Measurements from ENCODE around the gene PRICKLE4.

The PRICKLE4 gene, protein sequence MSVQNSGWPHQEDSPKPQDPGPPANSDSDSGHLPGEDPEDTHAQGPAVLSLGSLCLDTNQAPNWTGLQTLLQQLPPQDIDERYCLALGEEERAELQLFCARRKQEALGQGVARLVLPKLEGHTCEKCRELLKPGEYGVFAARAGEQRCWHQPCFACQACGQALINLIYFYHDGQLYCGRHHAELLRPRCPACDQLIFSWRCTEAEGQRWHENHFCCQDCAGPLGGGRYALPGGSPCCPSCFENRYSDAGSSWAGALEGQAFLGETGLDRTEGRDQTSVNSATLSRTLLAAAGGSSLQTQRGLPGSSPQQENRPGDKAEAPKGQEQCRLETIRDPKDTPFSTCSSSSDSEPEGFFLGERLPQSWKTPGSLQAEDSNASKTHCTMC

GRCh38 chr6:41780551-41781365, at the start of gene PRICKLE4:
TSS of gene PRICKLE4 (plus strand) at chr6:41780782. CDS start at chr6:41783474, 2,692 bp downstream.
- H3K4me3 ChIP-seq (ENCODE audit: low read depth, low read length) = peak within 1 kb of the TSS; percentile 69
- peak; percentile 33 for DNase-seq (ENCODE audit: low read depth)
- TF ChIP-seq, protein P1, sequence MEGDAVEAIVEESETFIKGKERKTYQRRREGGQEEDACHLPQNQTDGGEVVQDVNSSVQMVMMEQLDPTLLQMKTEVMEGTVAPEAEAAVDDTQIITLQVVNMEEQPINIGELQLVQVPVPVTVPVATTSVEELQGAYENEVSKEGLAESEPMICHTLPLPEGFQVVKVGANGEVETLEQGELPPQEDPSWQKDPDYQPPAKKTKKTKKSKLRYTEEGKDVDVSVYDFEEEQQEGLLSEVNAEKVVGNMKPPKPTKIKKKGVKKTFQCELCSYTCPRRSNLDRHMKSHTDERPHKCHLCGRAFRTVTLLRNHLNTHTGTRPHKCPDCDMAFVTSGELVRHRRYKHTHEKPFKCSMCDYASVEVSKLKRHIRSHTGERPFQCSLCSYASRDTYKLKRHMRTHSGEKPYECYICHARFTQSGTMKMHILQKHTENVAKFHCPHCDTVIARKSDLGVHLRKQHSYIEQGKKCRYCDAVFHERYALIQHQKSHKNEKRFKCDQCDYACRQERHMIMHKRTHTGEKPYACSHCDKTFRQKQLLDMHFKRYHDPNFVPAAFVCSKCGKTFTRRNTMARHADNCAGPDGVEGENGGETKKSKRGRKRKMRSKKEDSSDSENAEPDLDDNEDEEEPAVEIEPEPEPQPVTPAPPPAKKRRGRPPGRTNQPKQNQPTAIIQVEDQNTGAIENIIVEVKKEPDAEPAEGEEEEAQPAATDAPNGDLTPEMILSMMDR (IDR thresholded peaks at IDR 0.05; ENCODE audit: low read depth, low read length) = no peak
- TF ChIP-seq MAX (IDR thresholded peaks at IDR 0.05; ENCODE audit: low read depth, low read length) = no peak
- TF ChIP-seq POLR2A (IDR thresholded peaks at IDR 0.05; ENCODE audit: extremely low read depth, insufficient read length) = no peak
- TF ChIP-seq MYC (IDR thresholded peaks at IDR 0.05; ENCODE audit: low read depth, low read length) = no peak

GRCh38 chr6:41731561-41732086, 49.0 kb upstream of the PRICKLE4 start:
- DNase-seq (ENCODE audit: low read depth) = no peak
- TF ChIP-seq, protein P1 (IDR thresholded peaks at IDR 0.05; ENCODE audit: low read depth, low read length) = no peak
- TF ChIP-seq MAX (IDR thresholded peaks at IDR 0.05; ENCODE audit: low read depth, low read length) (no peak), POLR2A (IDR thresholded peaks at IDR 0.05; ENCODE audit: extremely low read depth, insufficient read length) (no peak), MYC (IDR thresholded peaks at IDR 0.05; ENCODE audit: low read depth, low read length) (no peak)
- H3K4me3 ChIP-seq (ENCODE audit: low read depth, low read length) = no peak overlapping the region

- TF ChIP-seq POLR2A (IDR thresholded peaks at IDR 0.05; ENCODE audit: extremely low read depth, insufficient read length) = no peak
- TF ChIP-seq, protein P1 (IDR thresholded peaks at IDR 0.05; ENCODE audit: low read depth, low read length) = no peak
- H3K4me3 ChIP-seq (ENCODE audit: low read depth, low read length) = no peak overlapping the region
- no peak for DNase-seq (ENCODE audit: low read depth)
These were observed 48.4 kb upstream of the PRICKLE4 start for GRCh38 chr6:41732149-41732548.

DNA sequence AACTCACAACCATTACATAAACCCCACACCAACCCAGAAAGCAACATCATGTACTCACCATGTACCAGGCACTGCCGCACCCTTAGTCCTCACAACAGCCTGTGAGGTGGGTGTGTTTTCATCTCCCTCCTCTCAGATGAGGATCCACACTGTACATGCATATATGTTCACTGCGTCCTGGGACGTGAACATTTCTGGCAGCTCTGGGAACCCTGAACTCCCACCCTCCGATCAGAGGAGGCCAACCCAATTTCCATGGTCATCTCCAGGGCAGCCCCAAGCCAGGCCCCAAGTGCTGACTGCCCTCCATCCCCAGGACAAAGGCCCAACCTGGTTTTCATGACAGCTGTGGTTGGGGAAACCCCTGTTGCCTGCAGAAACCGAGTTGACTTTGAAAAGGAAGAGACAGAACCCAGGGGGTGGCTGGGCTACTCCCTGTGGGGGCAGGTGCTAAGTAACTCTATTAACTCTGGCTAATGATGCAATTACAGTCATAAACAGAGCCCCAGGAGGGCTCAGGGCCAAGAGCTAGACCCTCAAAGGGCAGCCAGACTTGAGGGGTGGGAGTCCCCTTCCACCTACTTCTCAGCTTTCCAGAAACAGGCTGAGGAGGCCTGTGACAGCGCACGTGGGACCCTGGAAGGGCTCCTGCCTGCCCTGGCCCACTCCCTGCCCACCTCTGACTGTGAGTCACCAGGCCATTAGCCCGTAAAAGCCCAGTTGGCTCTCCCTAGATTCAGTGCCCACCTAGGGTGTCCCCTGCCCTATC, 47.8 kb upstream of the PRICKLE4 start:
- peak; percentile 71 for DNase-seq (ENCODE audit: low read depth)
- no peak overlapping the region for H3K4me3 ChIP-seq (ENCODE audit: low read depth, low read length)
- no peak for TF ChIP-seq POLR2A (IDR thresholded peaks at IDR 0.05; ENCODE audit: extremely low read depth, insufficient read length)
- TF ChIP-seq, protein P1 (IDR thresholded peaks at IDR 0.05; ENCODE audit: low read depth, low read length) = no peak
- no peak for TF ChIP-seq MAX (IDR thresholded peaks at IDR 0.05; ENCODE audit: low read depth, low read length)
- TF ChIP-seq MYC (IDR thresholded peaks at IDR 0.05; ENCODE audit: low read depth, low read length) = no peak

DNA sequence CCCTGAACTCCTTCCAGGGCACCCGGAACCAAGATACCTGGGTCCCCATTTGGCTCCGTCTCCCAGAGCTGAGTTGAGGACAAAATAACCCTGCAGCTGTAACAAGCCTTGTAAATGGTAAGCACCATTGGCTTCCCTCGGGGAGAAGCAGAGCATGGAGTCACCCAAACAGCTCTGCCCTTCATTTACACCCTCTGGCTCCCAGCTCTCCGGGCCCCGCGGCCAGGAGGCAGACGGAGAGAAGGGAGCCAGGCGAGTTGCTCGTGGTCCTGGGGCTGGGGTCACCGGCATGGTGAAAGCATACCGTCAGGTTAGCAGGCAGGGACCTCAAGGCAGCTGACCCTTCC, 47.2 kb upstream of the PRICKLE4 start:
- DNase-seq (ENCODE audit: low read depth) = peak; percentile 38
- H3K4me3 ChIP-seq (ENCODE audit: low read depth, low read length) = no peak overlapping the region
- TF ChIP-seq, protein P1 (IDR thresholded peaks at IDR 0.05; ENCODE audit: low read depth, low read length) = no peak
- TF ChIP-seq MYC (IDR thresholded peaks at IDR 0.05; ENCODE audit: low read depth, low read length) (no peak), POLR2A (IDR thresholded peaks at IDR 0.05; ENCODE audit: extremely low read depth, insufficient read length) (no peak), MAX (IDR thresholded peaks at IDR 0.05; ENCODE audit: low read depth, low read length) (no peak)

Measured in NB4 (cell line).